ENCODE measurements around the gene WDR1. TPM values are rescaled to one million over a fixed set of nuclear protein-coding genes. Genes with fewer than 3 reads are reported as not detected.

WDR1 gene
- polyA plus RNA-seq, 1 donor = 168 TPM

DNA sequence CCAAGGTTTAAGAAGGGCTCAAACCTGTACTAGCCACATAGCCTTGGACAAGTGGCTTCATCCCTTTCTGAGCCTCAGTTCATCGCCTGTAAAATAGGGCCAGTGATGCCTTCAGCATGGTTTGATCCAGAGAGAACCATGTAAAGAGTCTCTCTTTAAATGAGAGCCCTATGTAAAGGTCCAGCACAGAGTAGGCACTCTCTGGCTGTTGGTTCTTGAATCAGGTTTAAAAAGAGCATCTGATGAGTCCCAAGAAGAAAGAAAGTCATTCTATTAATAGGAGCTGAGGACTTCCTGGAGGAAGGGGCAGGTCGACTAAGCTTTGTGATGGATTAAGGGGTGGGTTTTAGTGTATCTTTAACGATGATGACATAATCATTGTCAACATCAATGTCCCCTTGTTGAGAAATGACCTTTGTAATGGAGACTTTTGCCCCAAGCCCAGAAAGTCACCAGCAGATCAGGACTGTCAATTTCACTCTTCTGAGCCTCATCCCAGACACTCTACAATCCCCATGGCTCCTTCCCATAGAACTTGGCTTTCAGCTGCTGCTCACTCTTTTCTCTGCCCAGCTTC, 91.3 kb downstream of the WDR1 start:
- DNase-seq = no peak
- H3K9me3 ChIP-seq (ENCODE audit: control insufficient read depth, low read depth, low read length) = no peaks in the 10 kb centered on the region
- H3K4me1 ChIP-seq (ENCODE audit: control insufficient read depth, insufficient read depth, low read length) = peaks cover 11% of the 10 kb centered on the region
- WGBS (ENCODE audit: insufficient coverage, low lambda C conversion rate) = no CpG with 5 or more reads among the region's 3 CpGs
- H3K27me3 ChIP-seq (ENCODE audit: control insufficient read depth, insufficient read depth, low read length) = no peaks in the 10 kb centered on the region
- no peak overlapping the region for H3K4me3 ChIP-seq (ENCODE audit: low read length)
- no peak overlapping the region for H3K27ac ChIP-seq (ENCODE audit: low read length)
- H3K36me3 ChIP-seq (ENCODE audit: control insufficient read depth, insufficient read depth, low read length) = no peaks in the 10 kb centered on the region

Other genes with a start within 250 kb of the WDR1 start
- 28.7 TPM for gene SLC2A9, start 95.3 kb downstream of the WDR1 start, polyA plus RNA-seq